Stimulated activated CD4-positive, alpha-beta T cell treated with anti-CD3 and anti-CD28 coated beads, Interleukin-12 subunit alpha, Interleukin-12 subunit beta, amount 100 ng/mL, for 48 hours (primary cell): ENCODE measurements around the gene SEL1L2.

Experiments used
- DNase-seq, 3 donors: peaks; one replicate each; pipeline ENCODE4 v3.0.0-alpha.2; 2020; ENCODE audit warnings: low read depth in 2 of 3, low spot score in 1 of 3

Gene SEL1L2

DNA sequence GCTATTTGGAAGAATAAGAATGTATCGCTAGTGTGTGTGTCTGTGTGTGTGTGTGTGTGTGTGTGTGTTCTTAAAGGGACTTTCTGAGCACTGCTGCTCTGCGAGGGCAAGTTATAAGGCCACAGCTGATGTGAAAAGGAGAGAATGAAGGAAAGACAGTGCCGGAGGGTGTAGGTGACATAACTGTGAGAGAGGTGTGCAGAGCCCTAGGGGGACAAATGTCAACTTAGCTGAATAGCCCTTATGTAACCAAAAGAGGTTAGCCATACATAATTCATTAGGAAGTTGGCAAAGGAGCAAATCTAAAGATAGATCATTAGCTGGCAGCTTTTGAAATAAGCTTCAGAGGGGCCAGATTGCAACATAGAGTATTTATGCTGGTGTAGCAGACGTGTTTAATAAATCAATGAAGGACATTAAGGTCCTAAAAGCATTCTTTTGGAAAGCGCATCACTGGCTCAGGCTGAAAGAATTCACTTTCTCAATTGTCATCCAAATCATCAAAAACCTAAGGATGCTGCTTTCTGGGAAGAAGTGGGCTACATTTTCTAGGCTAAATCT is 124.5 kb downstream of the SEL1L2 start:
- DNase-seq, result no peak

- DNase-seq, result no peak
Observed at GRCh38 chr20:13865156-13865555, 125.3 kb downstream of the SEL1L2 start.

DNA sequence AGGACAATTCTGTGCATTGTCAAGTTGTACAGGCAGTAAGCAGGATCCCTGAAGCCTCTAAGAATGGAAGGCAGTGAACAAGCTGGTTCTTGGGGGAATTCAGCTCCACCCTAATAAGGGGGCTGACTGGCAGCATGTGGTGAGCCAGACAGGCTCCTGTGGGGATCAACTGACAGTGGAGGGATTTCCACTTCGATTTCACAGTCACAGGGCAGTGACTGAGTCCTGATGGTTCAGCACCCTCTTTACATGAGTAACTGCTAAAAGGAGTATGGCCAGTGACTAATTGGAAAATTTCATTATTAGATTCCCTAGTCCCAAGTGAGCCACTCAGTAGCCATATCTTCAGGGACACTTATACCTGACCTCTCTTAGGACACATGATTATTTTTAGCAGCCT is 127.2 kb downstream of the SEL1L2 start:
- DNase-seq, result no peak

DNA sequence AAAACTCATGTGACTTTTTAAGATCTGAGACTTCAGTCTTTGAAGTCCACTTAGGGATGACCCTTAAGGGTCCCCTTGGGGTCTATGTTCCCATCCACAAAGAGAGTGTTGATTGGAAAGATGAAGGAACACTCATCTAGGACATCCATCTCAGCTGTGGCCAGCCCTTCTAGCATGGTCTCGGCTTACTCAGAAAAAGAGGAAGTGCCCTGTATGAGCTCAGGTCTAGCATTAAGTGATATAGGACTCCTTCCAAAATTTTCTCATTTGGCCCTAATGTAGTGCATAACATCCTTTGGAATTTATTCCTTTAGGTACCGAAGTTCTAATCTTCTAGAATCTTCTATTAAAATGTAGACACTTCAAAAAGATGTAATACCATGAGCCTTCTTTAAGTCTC is 128.2 kb downstream of the SEL1L2 start:
- no peak for DNase-seq

DNA sequence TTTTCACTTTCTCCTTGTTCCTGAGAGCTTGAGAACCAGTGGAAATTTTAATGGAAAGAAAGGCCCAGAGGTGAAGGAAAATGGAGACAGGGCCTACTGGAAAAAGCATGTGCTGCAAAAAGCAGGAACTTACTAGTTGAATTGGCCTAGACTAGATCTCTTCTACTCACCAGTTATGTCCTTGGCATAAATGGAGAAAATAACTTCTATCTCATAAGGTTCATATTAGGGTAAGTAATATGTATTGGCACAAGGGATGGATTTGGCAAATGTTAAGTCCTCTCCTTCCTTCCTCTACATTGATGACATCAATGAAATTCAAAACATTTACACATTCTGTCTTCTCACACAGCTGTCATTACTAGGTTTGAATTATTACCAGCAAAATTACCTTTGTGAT is 131.5 kb downstream of the SEL1L2 start:
- DNase-seq, result no peak

DNA sequence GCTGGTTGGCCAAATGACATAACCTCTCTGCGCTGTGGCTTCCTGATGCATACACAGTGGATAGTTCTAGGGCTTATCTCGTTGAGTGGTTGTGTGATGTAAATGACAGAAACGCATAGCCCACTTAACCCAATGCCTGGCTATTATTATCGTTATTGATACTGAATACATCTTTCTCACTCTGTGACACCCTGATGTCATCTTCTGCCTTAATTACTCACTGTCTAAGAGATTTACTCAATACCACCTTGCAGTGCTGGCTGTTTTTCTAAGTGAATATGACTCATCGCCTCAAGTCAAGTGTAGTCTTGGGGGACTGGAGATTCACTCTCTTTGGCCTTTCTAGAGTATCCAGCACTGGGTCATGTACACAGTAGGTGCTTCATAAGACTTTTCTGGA is 132.0 kb downstream of the SEL1L2 start:
- DNase-seq, result no peak

- no peak for DNase-seq
Observed at GRCh38 chr20:13857961-13858360, 132.5 kb downstream of the SEL1L2 start.

GRCh38 chr20:13857304-13857703 is 133.1 kb downstream of the SEL1L2 start:
- DNase-seq, result no peak

- no peak for DNase-seq
Observed at GRCh38 chr20:13856354-13856753, 134.1 kb downstream of the SEL1L2 start.

DNA sequence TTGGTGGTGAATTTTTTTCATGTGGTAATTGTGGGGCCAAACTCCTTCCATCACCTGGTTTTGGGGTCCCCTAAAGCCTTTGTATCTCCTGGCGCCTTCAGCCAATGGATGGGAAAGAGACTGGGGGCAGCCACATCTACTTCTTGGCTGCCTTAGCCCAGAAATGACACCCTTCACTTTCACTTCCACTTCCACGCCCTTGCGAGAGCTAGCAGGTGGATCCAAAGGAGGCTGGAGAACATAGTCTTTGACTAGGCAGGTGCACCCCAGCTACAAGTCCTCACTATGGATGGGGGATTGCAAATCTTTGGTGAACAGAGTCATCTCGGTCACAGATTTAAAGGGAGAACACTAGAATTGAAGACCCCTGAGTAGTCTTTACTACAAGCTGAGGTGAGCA is 134.8 kb downstream of the SEL1L2 start:
- no peak for DNase-seq

DNA sequence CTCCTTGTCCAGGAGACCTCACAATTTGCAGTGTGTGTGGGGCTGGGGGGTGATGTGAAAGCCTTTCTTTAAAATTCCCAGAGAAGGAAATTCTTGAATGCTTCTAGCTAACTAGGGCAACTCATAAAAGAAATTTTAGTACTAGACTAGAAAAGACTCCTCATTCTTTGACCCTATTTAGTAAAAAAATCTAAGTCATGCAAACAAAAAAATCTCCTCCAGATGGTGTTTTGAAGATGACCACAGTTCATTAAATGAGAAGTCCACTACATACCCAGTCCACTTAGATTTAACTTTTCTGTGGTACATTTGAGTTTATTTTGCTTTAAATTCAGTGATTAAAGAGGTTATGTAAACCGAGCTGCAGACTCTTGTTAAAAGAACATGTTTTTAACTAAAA is 138.1 kb downstream of the SEL1L2 start:
- no peak for DNase-seq

- DNase-seq, result no peak
Observed at GRCh38 chr20:13851279-13851678, 139.1 kb downstream of the SEL1L2 start.

GRCh38 chr20:13844296-13844695 is 146.1 kb downstream of the SEL1L2 start:
- no peak for DNase-seq

- no peak for DNase-seq
Observed at GRCh38 chr20:13841206-13841605, 149.2 kb downstream of the SEL1L2 start.

GRCh38 chr20:13840093-13840465 is 150.3 kb downstream of the SEL1L2 start:
- no peak for DNase-seq

- no peak for DNase-seq
Observed at GRCh38 chr20:13839421-13840092, 150.9 kb downstream of the SEL1L2 start.

DNA sequence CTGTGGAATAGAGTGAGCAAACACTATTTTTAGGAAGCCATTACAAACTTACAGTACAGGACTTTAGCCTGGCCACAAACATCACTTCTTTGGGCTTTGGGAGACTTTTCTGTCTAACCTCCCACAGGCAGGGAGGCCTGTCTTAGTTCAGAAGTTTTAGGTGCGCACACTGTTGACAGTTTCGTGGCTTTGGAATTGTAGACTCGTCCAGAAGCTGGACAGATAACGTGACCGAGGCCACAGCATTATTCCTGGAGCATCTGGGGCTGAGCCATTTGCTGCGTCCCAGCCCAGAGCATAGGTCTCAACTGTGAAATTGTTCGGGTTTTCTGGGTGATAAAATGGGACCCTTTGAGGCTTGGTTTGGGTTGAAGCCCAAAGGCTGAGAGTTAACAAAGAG is 151.8 kb downstream of the SEL1L2 start:
- no peak for DNase-seq

DNA sequence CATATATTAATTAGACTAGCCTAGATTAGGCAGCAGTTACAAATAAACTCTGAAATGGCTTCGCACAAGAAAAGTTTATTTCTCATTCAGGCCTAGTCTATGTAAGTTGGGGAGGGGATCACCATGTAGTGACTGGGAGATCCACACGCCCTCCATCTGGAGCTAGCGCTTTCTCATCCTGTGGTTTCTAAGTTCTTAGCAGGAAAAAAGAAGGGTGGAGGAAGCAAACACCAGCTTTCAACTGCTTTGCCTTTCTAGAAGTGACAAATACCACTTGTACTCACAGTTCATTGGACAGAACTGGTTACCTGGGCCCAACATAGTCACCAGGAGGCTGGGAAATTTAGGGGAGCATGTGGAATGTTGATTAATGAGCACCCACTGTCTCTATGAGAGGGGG is 158.9 kb downstream of the SEL1L2 start:
- no peak for DNase-seq

DNA sequence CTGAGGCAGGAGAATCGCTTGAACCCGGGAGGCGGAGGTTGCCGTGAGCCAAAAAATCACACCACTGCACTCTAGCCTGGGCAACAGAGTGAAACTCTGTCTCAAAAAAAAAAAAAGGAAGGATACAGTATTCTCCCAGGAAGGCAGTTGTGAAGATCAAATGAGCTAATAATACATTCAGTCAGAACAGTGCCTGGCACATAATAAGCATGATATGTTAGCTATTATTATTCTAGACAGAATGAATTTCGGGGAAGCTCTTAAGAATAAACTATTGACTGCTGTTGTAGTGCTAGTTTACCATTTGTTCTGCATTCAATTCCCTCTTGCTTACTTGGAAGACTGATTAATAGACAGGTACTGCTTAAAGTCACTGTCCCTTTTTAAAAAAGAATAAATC is 164.9 kb downstream of the SEL1L2 start:
- DNase-seq, result no peak

- no peak for DNase-seq
Observed at GRCh38 chr20:13824459-13824858, 166.0 kb downstream of the SEL1L2 start.

DNA sequence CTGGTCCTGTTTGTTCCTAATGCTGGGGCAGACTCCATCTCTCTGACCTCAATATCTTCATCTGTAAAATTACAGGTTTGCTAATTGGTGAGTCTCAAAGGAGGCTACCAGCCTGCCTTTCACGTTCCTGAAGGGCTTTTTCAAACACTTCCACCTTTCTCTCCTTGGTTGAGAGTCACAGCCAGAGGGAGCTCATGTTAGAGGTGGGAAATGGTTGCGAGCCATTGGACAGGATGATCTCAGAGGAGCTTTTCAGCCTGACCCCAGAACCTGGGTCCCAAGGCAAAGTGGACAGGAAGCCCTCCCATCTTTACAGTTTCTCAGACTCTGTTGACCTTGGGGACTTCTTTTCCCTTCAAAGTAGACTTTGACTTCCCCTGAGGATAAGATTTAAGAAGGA is 168.0 kb downstream of the SEL1L2 start:
- no peak for DNase-seq

- no peak for DNase-seq
Observed at GRCh38 chr20:13821876-13822275, 168.5 kb downstream of the SEL1L2 start.

- no peak for DNase-seq
Observed at GRCh38 chr20:13819885-13820645, 170.3 kb downstream of the SEL1L2 start.
